Hematopoietic multipotent progenitor cell treated with erythropoietin and hydrocortisone succinate and interleukin-3 and kit ligand, for 15 days (in vitro differentiated cells): ENCODE measurements around the gene CD320.

Experiments
- DNase-seq: peaks from one replicate; pipeline ENCODE4 v3.0.0-alpha.2; 2015; ENCODE audit warnings: low spot score

The CD320 gene

DNA sequence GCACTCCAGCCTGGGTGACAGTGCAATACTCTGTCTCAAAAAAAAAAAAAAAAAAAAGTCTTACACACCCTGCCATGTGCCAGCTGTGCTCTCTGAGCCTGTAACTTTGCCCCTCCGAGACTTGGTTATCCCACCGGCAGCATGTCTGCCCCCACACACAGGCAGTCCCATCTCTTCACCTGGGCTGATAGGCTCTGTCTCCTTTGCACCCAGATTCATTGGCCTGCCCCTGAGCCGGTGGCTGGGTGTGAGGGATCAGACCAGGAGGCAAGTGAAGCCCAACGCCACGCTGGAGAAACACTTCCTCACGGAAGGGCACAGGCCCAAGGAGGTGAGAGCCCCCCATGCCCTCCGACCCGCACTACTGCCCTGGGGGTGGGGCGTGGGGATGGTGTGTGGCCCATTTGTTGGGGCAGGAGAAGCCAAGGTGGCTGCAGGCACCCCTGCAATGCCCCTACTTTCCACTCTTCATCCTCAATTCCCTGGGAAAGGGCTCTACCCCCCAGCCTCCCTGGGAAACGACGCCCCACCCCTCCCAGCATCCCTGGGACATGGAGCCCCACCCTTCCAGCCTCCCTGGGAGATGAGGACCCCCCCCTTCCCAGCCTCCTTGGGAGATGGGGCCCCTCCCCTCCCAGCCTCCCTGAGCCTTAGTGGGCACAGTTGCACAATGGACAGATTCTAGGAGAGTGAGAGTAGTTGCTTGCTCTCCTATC, 53.7 kb downstream of the CD320 start:
- DNase-seq: no peak

DNA sequence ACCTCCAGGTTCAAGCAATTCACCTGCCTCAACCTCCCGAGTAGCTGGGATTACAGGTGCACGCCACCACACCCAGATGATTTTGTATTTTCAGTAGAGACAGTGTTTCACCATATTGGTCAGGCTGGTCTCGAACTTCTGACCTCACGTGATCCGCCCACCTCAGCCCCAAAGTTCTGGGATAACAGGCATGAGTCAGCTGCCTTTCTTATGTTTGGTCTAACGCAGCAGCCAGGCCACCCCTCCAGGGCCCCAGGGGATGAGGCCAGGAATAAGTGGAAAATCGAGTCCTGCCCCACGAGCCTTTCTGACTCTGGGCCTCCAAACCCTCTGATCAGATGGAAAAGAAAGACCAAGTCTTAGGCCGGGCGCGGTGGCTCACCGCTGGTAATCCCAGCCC, 54.5 kb downstream of the CD320 start:
- no peak for DNase-seq

DNA sequence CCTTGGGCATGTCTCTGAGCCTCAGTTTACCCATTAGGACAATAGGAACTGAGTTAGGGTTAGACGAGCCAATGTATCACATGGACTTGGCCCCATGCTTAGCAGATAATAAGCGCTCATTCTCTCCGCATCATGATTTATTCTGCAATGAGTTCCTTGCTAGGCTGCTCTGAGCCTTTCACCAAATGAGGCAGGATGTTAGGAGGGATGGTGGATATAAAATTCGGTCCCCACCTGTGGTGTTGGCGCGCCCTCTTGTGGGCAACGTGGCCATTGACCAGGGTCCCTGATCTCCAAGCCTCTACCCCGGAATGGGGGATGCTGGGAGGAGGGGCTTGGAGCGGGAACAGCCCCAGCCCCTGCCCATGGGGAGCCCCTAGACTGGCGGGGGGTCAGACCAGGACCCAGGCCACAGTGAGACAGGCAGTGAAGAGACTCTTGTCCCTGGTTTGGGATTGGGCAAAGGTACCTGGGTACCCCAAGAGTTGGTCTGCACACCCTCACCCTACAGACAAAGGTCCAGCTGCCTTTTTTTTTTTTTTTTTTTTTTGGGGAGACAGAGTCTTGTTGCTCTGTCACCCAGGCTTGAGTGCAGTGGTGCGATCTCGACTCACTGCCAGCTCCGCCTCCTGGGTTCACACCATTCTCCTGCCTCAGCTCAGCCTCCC, 55.1 kb downstream of the CD320 start:
- DNase-seq: peak; percentile 75
